Skeletal muscle cell (primary cell): ENCODE measurements around the gene CEACAM5.
"Not testable (repeated sequence)": the region's sequence is repeated elsewhere in the genome, so short reads cannot be mapped to it uniquely, and the experiment has no call there.

ENCODE experiments used
- DNase-seq: peaks from one replicate; pipeline ENCODE4 v3.0.0-alpha.2; 2010; ENCODE audit warnings: low read depth
- H3K4me3 ChIP-seq: 2 replicates; pipeline ENCODE4 v1.5.1; 2011; ENCODE audit warnings: low read depth, mild to moderate bottlenecking, control low read depth, low read length, moderate library complexity

Gene CEACAM5

GRCh38 chr19:41734156-41734555 is 25.7 kb downstream of the CEACAM5 start:
- DNase-seq = no peak
- no peak overlapping the region for H3K4me3 ChIP-seq

- DNase-seq = no peak
- no peak overlapping the region for H3K4me3 ChIP-seq
These were observed 26.2 kb downstream of the CEACAM5 start for GRCh38 chr19:41734585-41734984.

DNA sequence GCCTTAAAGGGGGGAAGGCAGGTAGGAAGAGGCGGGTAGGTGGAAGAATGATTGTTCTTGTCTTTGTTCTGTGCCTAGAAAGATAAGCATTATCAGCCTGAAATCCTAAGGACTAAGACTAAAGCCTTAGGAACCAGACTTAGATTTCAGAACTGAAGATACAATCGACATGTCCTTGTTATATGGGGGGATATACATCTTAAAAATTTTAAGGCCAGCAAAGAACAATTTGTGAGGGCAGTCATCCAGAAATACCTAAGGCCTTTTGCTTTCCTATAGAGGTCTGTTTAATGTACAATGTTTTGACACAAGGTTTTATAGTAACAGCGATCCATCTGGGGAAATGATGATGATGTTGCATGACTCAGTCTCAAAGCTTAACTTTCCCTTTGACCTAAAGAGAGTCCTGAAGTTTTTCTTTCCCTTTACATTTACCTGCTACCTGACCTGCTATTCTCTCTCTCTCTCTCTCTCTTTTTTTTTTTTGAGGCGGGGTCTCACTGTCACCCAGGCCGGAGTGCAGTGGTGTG is 26.7 kb downstream of the CEACAM5 start:
- DNase-seq = no peak
- no peak overlapping the region for H3K4me3 ChIP-seq

- no peak overlapping the region for H3K4me3 ChIP-seq
- no peak for DNase-seq
These were observed 30.9 kb downstream of the CEACAM5 start for GRCh38 chr19:41739361-41739760.

DNA sequence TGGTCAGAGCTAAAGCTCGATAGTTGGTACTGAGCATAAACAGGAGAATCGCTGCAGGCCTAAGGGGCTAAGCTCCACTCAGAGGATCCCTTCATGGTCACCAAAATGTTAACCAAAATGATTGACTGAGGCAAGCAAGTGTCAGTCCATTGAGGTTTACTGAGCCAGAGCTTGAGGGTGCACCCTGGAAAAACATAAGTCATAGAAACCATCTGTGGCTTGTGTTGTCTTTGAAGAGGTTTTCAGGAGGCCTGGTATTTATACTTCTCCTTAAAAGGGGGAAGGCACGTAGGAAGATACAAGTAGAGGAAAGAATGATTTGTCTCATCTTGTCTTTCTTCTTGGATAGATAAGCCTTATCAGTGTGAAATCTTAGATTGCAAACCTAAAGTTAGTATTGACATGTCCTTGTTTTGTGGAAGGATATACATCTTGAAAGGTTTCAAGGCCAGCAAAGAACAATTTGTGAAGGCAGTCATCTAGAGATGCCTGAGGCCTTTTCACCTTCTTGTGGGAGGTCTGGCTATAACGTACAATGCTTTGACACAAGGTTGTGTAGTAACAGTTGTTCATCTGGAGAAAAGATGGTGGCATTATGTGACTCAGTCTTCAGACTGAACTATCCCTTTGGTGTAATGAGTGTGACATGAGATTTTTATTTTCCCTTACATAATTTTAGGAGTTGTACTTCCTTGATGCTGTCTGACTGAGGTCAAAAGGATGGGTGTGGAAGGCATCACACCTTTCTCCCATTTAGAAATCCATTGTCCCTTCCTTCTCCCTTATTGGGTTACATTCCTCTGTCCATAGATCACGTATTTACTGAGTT is 32.2 kb downstream of the CEACAM5 start:
- no peak overlapping the region for H3K4me3 ChIP-seq
- DNase-seq = no peak

- H3K4me3 ChIP-seq = no peak overlapping the region
- no peak for DNase-seq
These were observed 32.8 kb downstream of the CEACAM5 start for GRCh38 chr19:41741244-41741554.

DNA sequence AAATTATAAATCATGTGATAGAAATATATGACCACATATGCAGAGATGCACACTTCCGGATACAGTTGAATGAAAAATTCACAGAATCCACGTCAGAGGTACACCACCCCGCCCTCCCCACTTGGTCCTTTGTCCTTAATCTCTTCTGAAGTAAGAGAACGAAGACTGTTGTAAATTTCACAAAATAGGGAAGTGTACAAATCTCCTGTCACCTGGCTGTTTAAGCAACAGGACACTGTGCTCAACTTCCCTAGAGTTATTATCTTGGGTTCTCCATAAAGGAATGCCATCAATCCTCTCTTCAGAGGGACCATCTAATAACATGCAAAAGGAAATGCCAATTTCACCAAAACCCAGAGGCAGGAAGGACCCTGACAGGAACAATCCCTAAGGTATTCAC is 36.4 kb downstream of the CEACAM5 start:
- H3K4me3 ChIP-seq = no peak overlapping the region
- no peak for DNase-seq

- no peak for DNase-seq
- H3K4me3 ChIP-seq = no peak overlapping the region
These were observed 37.3 kb downstream of the CEACAM5 start for GRCh38 chr19:41745756-41746155.

DNA sequence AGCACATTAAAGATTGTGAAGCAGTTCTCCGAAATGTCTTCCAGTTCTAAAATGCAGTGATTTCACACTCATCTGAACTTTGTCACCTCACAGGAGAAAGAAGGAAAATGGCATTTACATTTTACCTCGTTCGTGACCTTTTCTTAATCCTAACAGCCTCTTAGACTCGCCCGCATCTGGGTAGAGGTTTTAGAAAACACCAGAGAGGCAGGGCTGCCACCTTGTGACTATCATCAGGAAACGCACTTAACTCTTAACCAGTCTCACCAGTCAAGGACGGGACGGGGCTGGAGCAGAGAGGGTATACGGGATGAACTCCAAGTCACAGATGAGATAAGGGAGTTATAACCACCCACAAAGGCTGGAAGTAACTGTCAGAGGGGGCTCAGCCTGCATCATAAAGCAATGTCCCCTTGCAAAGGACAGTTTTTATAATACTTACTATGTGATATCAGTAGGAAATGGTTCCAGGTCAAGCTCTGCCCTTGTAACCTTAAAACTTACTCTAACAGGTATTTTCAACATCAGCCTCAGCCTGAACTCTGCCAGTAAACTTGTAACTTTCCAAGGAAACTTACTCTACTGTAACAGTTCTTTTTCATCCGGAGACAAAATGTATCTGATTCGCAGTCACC is 38.3 kb downstream of the CEACAM5 start:
- no peak overlapping the region for H3K4me3 ChIP-seq
- DNase-seq = peak; percentile 2

GRCh38 chr19:41748012-41748411 is 39.6 kb downstream of the CEACAM5 start:
- no peak for DNase-seq
- H3K4me3 ChIP-seq = no peak overlapping the region

- DNase-seq, H3K4me3 ChIP-seq: not testable (repeated sequence)
These were observed 42.1 kb downstream of the CEACAM5 start for GRCh38 chr19:41750248-41751134.

- no peak for DNase-seq
- H3K4me3 ChIP-seq = no peak overlapping the region
These were observed 44.7 kb downstream of the CEACAM5 start for GRCh38 chr19:41753159-41753558.

DNA sequence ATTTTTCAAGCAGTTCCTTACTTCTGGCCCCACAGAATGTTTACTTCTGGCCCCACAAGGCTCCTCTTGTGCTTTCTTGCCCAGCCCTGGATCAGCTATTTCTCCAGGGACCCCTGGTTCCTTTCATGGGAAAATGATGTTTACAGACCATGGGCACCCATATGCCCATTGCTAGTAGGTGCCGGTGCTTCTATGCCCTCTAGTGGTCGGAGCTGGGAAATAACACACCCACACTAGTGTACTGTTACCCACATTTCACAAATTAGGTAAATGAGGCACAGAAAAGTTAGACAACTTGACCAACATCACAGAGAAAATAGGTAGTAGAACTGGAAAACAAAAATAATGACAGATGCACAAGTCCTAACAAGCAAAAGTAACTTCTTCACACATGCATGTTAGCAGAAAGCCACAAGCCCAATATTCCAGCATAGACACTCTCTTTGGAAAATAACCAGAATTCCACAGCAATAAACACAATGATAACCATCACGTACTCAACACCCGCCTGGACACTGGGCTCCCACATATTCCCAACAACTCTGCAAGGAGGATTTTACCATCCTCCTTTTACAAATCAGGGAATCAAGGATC is 45.6 kb downstream of the CEACAM5 start:
- no peak overlapping the region for H3K4me3 ChIP-seq
- DNase-seq = no peak

DNA sequence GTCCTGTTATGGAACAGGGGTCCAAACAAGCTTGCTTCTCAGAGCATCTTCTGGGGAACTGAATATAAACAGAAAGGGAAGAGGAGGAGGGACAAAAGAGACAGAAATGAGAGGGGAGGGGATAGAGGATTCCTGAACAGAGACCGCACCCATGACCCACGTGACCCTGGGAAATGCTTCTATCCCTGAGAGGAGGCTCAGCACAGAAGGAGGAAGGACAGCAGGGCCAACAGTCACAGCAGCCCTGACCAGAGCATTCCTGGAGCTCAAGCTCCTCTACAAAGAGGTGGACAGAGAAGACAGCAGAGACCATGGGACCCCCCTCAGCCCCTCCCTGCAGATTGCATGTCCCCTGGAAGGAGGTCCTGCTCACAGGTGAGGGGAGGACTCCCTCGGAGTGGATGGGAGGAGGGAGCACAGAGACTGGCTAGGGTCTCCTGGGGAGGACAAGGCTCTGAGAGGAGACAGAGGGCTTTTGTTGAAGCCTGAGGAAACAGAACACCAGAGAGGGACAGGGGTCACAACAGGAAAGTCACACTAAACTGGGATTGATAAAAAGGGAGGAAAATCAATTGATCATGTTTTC is 47.0 kb downstream of the CEACAM5 start, which contains the start of gene CEACAM6:
CEACAM6 (plus strand) TSS at position 203 of the 586 bp plus-strand sequence; CDS start at position 312, 109 bp downstream.
- no peak within 1 kb of the TSS for H3K4me3 ChIP-seq
- DNase-seq = no peak

- no peak overlapping the region for H3K4me3 ChIP-seq
- no peak for DNase-seq
These were observed 50.4 kb downstream of the CEACAM5 start for GRCh38 chr19:41758846-41759245.

- no peak for DNase-seq
- H3K4me3 ChIP-seq = no peak overlapping the region
These were observed 58.7 kb downstream of the CEACAM5 start for GRCh38 chr19:41767115-41767514.

DNA sequence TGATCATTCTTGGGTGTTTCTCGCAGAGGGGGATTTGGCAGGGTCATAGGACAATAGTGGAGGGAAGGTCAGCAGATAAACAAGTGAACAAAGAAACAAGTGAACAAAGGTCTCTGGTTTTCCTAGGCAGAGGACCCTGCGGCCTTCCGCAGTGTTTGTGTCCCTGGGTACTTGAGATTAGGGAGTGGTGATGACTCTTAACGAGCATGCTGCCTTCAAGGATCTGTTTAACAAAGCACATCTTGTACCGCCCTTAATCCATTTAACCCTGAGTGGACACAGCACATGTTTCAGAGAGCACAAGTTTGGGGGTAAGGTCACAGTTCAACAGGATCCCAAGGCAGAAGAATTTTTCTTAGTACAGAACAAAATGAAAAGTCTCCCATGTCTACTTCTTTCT is 59.7 kb downstream of the CEACAM5 start:
- DNase-seq = not testable (repeated sequence)

DNA sequence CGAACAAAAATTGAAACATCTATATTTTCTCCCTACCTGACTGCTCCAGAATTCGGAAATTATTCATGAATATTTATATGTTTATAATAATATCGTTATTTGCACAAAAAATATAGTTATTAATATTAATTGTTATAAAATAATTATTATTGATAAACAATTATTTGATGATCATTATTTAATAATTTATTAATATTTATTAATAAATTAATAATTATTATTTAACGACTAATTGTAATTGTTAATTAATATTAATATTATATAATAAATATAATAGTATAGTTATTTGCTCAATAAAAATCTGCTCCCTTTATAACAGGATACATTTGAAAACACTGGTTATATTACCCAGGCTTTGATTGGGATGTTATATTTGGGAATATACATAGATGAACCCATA is 61.2 kb downstream of the CEACAM5 start:
- H3K4me3 ChIP-seq = no peak overlapping the region
- no peak for DNase-seq

More for the DNA sequence above, 59.7 kb downstream of the CEACAM5 start:
- H3K4me3 ChIP-seq = not testable (repeated sequence)

DNA sequence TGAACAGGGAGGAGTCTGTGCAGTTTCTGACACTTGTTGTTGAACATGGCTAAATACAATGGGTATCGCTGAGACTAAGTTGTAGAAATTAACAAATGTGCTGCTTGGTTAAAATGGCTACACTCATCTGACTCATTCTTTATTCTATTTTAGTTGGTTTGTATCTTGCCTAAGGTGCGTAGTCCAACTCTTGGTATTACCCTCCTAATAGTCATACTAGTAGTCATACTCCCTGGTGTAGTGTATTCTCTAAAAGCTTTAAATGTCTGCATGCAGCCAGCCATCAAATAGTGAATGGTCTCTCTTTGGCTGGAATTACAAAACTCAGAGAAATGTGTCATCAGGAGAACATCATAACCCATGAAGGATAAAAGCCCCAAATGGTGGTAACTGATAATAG is 63.0 kb downstream of the CEACAM5 start:
- no peak overlapping the region for H3K4me3 ChIP-seq
- DNase-seq = no peak
